GM18951 (cell line): ENCODE data around the gene PIGU.
"Not testable (repeated sequence)": the region's sequence is repeated elsewhere in the genome, so short reads cannot be mapped to it uniquely, and the experiment has no call there.

Experiments
- POLR2A ChIP-seq: IDR thresholded peaks from 4 replicates; pipeline ENCODE4 v1.6.1; 2011; ENCODE audit warnings: mild to moderate bottlenecking; ENCODE audit not compliant: insufficient read length, insufficient read depth; ENCODE audit errors: extremely low read depth
- in situ Hi-C: fragments of 300-500 bp; cut with MboI; formaldehyde crosslinking; loops from one replicate; pipeline ENCODE4 v1.12.0; 2022; ENCODE audit warnings: low sequenced_read_pairs, mixed read lengths, inconsistent platforms; ENCODE audit not compliant: unreplicated experiment

Gene PIGU

DNA sequence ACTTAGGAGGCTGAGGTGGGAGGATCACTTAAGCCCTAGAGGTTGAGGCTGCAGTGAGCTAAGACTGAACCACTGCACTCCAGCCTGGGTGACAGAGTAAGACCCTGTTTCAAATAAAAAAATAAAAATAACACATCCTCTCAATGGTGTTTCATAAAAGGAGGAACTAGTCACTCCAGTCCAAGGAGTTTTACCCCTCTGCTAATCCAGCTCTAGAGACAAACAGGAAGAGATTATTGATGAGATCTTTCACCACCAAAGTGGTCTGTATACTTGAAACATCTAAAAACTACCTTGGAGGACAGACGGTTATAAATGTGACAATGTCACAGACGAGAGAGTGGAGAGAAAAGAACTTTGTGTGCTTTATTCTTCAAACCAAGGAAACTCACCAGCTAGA lies 58.2 kb downstream of the PIGU start:
- in situ Hi-C loops: no loop called here
- no peak for TF ChIP-seq POLR2A

DNA sequence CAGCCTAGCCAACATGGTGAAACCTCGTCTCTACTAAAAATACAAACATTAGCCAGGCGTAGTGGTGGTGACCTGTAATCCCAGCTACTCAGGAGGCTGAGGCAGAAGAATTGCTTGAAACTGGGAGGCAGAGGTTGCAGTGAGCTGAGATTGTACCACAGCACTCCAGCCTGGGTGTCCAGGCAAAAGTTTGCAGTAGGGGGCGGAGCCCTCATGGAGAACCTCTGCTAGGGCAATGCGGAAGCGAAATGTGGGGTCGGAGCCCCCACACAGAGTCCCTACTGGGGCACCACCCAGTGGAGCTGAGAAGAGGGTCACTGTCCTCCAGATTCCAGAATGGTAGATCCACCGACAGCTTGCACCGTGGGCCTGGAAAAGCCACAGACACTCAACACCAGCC lies 60.0 kb downstream of the PIGU start:
- in situ Hi-C loops: not testable (repeated sequence)

DNA sequence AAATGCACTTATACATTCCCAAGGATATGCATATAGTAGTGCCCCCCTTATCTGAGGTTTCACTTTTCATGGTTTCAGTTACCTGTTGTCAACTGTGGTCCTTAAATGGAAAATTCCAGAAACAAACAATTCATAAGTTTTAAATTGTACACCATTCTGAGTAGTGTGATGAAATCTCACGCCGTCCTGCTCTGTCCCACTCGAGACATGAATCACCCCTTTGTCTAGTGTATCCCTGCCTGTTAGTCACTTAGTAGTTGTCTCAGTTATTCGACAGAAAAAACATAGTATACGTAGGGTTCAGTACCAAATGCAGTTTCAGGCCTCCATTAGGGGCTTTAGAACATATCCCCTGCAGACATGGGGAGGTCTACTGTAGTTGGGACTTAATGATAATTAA lies 61.4 kb downstream of the PIGU start:
- TF ChIP-seq POLR2A: no peak
- in situ Hi-C loops: no loop called here

DNA sequence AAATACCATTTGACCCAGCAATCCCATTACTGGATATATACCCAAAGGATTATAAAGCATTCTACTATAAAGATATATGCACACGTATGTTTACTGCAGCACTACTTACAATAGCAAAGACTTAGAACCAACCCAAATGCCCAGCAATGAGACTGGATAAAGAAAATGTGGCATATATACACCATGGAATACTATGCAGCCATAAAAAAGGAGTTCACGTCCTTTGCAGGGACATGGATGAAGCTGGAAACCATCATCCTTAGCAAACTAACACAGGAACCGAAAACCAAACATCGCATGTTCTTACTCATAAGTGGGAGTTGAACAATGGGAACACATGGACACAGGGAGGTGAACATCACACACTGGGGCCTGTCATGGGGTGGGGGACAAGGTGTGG lies 64.9 kb downstream of the PIGU start:
- in situ Hi-C loops: not testable (repeated sequence)

DNA sequence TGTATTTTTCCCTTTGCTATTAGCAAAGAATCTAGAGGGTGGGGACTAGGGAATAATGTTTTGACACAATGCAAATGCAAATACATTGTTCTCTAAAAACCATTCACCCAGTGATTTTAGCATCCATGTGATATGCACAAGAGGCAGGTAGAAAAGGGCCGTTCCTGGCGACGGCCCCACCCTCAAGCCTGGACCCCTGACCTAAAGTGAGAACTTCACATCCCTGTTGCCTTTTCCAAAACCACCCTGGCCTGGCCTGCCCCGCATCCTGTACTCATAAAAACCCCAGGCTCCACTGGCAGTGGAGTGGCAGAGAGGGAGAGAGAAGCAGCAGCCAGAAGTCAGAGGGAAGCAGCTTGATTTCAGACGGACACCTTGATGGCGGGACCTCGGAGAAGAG lies 69.8 kb downstream of the PIGU start:
- TF ChIP-seq POLR2A: no peak
- in situ Hi-C loops: no loop called here

DNA sequence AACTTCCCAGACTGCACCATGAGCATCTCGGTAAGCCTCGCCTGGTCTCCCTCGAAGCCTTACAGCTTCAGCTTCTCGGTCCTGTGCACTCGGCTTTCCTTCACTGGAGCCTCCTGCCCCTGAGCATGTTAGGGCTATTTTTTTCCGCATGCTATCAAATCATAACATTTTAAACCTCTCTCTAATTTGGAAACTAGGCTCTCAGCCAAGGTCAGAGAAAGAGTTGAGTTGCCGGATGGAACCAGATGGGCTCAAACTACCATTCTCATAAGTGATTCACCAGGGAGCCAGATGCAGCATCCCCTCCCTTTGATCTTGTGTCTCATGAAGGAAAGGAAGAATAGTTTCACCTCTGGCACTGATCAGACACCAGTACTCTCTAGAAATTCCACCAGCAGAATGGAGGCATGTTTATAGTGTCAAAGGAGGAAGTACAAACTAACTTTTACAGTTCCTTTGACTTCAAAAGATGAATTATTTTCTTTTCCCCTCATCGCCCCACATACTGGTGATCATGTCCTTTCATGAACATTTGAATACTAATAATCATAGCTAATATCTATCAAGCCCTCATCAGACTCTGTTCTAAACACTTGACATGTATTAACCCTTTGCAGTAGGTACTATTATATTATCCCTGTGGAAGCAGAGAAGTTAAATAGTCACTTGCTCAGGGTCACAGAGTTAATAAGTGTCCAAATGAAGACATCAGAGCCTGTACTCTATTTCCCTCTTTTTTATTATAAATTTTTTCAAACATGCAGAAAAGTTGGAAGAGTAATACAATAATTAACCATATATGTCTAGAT lies 71.7 kb downstream of the PIGU start:
- in situ Hi-C loops: no loop called here

DNA sequence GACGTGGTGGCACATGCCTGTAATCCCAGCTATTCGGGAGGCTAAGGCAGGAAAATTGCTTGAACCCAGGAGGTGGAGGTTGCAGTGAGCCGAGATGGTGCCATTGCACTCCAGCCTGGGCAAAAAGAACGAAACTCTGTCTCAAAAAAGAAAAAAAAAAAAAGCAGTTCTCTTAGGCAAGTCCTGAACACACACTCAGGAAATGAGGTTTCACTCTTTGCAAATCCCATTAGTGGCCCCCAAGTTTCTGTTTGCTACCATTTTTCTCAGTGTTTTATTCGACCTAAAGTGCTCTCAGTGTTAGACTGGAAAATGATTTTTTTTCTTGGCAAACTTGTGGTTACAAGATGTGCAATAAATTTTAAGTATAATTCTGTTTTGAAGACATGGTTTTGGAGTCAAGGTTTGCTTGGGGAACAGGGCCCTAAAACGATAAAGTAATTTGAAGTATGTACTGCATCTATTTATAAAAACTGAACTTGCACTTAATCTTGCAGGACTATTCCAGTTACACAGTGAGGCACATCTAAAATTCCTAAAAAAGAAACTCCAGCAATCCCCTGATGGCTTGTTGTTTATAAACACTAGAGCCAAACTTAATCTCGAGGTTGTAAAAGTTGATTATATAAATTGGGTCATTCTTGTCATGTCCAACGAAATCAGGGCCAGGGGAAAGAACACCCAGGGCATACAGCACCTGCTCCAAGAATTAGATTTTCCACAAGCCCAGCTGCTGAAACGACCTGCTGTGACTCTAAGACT lies 75.8 kb downstream of the PIGU start:
- no peak for TF ChIP-seq POLR2A
- in situ Hi-C loops: no loop called here

More for the DNA sequence above, 71.7 kb downstream of the PIGU start:
- TF ChIP-seq POLR2A: no peak

DNA sequence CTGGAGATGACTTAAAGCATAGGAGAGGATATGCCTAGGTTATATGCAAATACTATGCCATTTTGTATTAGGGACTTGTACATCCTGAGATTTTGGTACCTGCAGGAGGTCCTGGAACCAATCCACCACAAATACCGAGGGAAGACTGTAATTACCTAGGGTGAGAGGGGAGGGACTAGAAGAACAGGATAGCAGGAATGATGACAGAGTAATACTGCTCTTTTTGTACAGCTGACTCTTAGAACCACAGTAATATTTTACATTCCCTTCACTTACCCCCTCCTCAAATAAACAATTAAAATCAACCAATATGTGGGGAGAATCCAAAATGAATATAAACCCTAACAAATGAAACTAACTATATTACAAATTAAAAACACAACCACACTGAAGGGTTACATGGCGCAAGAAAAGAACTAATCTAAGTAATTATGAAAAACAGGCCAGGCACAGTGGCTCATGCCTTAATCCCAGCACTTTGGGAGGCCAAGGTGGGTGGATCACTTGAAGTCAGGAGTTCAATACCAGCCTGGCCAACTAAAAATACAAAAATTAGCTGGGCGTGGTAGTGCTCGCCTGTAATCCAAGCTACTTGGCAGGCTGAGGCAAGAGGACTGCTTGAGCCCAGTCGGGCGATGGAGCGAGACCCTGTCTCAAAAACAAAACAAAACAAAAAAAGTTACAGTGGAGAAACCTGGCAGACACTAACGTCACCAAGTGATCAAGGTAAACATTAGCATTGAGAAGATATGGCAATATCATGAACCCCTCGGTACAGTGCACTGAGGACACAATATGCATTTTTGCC lies 81.3 kb downstream of the PIGU start:
- in situ Hi-C loops: no loop called here
- TF ChIP-seq POLR2A: no peak

DNA sequence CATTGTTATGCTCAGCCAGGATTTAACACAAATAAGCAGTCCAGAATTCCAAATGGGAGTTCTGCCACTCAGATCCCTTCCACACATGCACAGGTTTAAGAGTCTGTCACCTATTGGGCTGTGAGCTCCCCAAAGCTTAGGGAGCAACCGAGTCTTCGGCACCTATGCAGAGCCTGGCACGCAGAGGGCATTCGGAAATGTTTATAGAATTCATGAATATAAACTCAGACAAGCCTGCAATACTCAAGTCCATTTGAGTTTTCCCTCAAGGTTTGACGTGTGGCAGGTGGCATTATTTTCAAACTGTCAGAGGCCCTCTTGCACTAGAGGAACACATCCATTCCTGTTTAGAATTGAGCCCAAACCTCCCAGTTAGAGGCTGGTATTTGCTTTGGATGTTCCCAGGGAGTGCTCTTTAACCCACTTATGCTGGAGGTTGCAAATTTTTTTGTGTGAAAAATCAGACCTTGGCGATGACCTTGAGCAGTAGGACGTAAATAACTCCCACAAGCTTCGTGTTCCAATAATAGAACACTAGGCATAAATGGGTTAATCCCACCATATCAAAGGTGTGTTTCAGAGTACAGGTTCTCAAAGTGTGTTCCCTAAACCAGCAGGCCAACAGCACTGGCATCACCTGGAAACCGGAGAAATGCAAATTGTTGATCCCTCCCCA lies 90.3 kb downstream of the PIGU start:
- in situ Hi-C loops: no loop called here
- no peak for TF ChIP-seq POLR2A

DNA sequence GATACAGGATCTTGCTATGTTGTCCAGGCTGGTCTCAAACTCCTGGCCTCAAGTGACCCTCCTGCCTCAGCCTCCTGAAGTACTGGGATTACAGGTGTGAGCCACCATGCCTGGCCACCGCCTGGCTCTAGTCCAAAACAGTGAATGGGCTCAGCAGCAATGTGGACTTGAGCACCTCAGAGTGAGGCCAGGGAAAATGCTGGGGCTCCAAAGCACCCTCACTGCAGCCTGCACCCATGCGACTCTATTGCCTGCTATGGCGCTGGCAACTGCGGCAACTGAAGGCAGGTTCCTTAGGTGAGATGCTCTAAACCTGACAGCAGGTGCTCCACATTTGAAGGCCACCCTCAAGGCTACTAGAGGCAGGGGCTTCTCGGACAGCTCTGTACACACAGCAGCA lies 91.9 kb downstream of the PIGU start:
- in situ Hi-C loops: no loop called here

DNA sequence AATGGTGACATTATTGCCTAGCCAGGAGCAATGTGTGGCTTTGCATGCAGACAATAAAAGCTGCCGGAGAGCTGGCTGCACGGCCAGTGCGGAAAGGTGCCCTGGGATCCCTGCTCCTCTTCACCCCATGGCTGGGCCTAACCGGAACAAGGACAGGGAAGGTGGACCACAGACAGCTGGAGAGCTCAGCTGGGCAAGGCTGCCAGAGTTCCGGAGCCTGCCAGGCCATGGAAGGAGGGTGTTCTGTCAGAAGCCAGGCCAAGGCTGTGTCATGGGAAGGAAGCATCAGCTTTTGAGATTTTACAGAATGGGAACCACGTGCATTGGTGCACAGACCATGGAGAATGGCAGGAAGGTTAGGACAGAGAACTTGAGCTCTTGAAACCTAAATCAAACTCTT lies 93.3 kb downstream of the PIGU start:
- TF ChIP-seq POLR2A: no peak
- in situ Hi-C loops: no loop called here

More for the DNA sequence above, 91.9 kb downstream of the PIGU start:
- no peak for TF ChIP-seq POLR2A

DNA sequence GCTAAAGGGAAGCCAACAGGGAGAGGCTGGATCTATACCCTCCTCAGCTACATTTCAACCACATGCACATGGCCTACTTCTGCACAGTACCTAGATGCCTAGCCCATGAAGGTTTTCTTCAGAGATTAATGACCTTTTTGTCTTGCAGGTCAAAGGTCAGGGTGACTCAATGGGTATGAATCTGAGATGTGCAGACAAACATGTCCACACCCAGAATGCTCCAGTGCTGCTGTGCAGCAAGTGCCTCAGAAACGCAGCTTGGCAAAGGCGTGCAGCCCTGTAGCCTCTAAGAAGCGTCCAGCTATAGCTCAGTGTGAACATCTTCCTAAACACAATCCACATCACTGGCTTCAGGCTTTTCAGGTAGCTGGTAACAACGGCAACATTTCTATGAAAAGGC lies 94.0 kb downstream of the PIGU start:
- no peak for TF ChIP-seq POLR2A
- in situ Hi-C loops: no loop called here

DNA sequence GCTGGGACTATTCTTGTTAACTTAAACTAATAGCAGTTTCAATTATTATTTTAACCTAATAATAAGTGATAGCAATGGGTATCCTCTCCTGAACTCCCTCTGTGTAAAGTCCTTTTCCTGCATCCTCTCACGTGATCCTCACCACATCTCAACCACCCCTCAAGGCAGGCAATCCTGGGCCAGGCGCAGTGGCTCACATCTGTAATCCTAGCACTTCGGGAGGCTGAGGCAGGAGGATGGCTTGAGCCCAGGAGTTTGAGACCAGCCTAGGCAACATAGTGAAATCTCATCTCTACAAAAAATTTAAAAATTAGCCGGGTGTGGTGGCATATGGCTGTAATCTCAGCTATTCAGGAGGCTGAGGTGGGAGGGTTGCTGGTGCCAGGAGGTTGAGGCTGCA lies 94.7 kb downstream of the PIGU start:
- in situ Hi-C loops: no loop called here
- no peak for TF ChIP-seq POLR2A
